Stimulated activated CD4-positive, alpha-beta T cell treated with anti-CD3 and anti-CD28 coated beads, Interleukin-12 subunit alpha, Interleukin-12 subunit beta, amount 100 ng/mL, for 48 hours (primary cell): Measurements from ENCODE around the gene TIMP3.

Experiments used
- DNase-seq, 3 donors: peaks; one replicate each; pipeline ENCODE4 v3.0.0-alpha.2; 2020; ENCODE audit warnings: low read depth in 2 of 3, low spot score in 1 of 3

Gene TIMP3

GRCh38 chr22:32785321-32786026, 16.0 kb upstream of the TIMP3 start:
- DNase-seq, result no peak

- no peak for DNase-seq
Measured at GRCh38 chr22:32786027-32786418, 15.5 kb upstream of the TIMP3 start.

- DNase-seq, result no peak
Measured at GRCh38 chr22:32788904-32789624, 12.4 kb upstream of the TIMP3 start.

- DNase-seq, result no peak
Measured at GRCh38 chr22:32789797-32790620, 11.5 kb upstream of the TIMP3 start.

GRCh38 chr22:32791056-32791455, 10.4 kb upstream of the TIMP3 start:
- DNase-seq, result no peak

- no peak for DNase-seq
Measured at GRCh38 chr22:32791485-32791884, 10.0 kb upstream of the TIMP3 start.

- DNase-seq, result no peak
Measured at GRCh38 chr22:32793589-32793988, 7.9 kb upstream of the TIMP3 start.

GRCh38 chr22:32794449-32795213, 6.9 kb upstream of the TIMP3 start:
- DNase-seq, result no peak

- no peak for DNase-seq
Measured at GRCh38 chr22:32795214-32795596, 6.3 kb upstream of the TIMP3 start.

- peak; percentile 26 to 54 (median 37) for DNase-seq
Measured at GRCh38 chr22:32796865-32797573, 4.5 kb upstream of the TIMP3 start.

- DNase-seq, result no peak
Measured at GRCh38 chr22:32799496-32799895, 2.0 kb upstream of the TIMP3 start.

GRCh38 chr22:32800158-32800882, 1.2 kb upstream of the TIMP3 start:
- DNase-seq, result no peak

GRCh38 chr22:32800994-32801536, 440 bp upstream of the TIMP3 start:
- no peak for DNase-seq

- no peak for DNase-seq
Measured at GRCh38 chr22:32802237-32802765, 796 bp downstream of the TIMP3 start.

- DNase-seq, result no peak
Measured at GRCh38 chr22:32803020-32803737, 1.7 kb downstream of the TIMP3 start.

- no peak for DNase-seq
Measured at GRCh38 chr22:32803738-32804435, 2.4 kb downstream of the TIMP3 start.

- no peak for DNase-seq
Measured at GRCh38 chr22:32804531-32805360, 3.2 kb downstream of the TIMP3 start.
